Keratinocyte (primary cell): ENCODE data around the gene SDK1. TPM values are rescaled to one million over a fixed set of nuclear protein-coding genes. Genes with fewer than 3 reads are reported as not detected.

Experiments
- DNase-seq: peaks from one replicate; pipeline ENCODE4 v3.0.0-alpha.2; 2011; ENCODE audit warnings: low read depth, missing footprints, low spot score
- FAIRE-seq: peaks from 2 replicates; lab custom pipeline; 2011; peaks lifted over from hg19 to GRCh38; lab: Jason Lieb, UNC
- H2AFZ ChIP-seq: 2 replicates; pipeline ENCODE4 v1.6.0; 2012; ENCODE audit warnings: low read length, control low read depth, inconsistent platforms; ENCODE audit not compliant: control insufficient read depth
- H3K27ac ChIP-seq: 2 replicates; pipeline ENCODE4 v1.5.1; 2011; ENCODE audit warnings: low read length; ENCODE audit not compliant: control insufficient read depth, insufficient read depth
- H3K27me3 ChIP-seq: 3 replicates; pipeline ENCODE4 v1.6.0; 2011; ENCODE audit warnings: low read length; ENCODE audit not compliant: control insufficient read depth, insufficient read depth; ENCODE audit errors: extremely low read depth
- H3K36me3 ChIP-seq, 2 experiments: 2 replicates in 1 of 2; 3 replicates in 1 of 2; pipeline ENCODE4 v1.5.1; 2011; ENCODE audit warnings: low read length in 2 of 2, mild to moderate bottlenecking in 1 of 2; ENCODE audit not compliant: control insufficient read depth in 2 of 2, insufficient read depth in 2 of 2; ENCODE audit errors: extremely low read depth in 1 of 2
- H3K4me1 ChIP-seq: 3 replicates; pipeline ENCODE4 v1.5.1; 2011; ENCODE audit warnings: low read length; ENCODE audit not compliant: control insufficient read depth, insufficient read depth; ENCODE audit errors: extremely low read depth
- H3K4me2 ChIP-seq: 3 replicates; pipeline ENCODE4 v1.6.0; 2011; ENCODE audit warnings: low read depth, low read length; ENCODE audit not compliant: control insufficient read depth, insufficient read depth; ENCODE audit errors: extremely low read depth
- H3K4me3 ChIP-seq, 3 experiments: fragments of 200-600 bp in 1 of 3; sonication (generic) in 1 of 3; 2 replicates in 2 of 3; 3 replicates in 1 of 3; pipeline ENCODE4 v1.5.1; 2011 to 2016; ENCODE audit warnings: low read length in 3 of 3, mild to moderate bottlenecking in 3 of 3, control low read depth in 2 of 3, inconsistent platforms in 1 of 3, low read depth in 1 of 3, mixed read lengths in 1 of 3, mixed run types in 1 of 3, moderate library complexity in 1 of 3; ENCODE audit not compliant: control insufficient read depth in 2 of 3, insufficient read depth in 2 of 3; ENCODE audit errors: extremely low read depth in 1 of 3
- H3K79me2 ChIP-seq: 2 replicates; pipeline ENCODE4 v1.6.0; 2012; ENCODE audit warnings: low read length; ENCODE audit not compliant: control insufficient read depth, insufficient read depth
- H3K9ac ChIP-seq: 3 replicates; pipeline ENCODE4 v1.6.0; 2011; ENCODE audit warnings: low read length; ENCODE audit not compliant: control insufficient read depth, insufficient read depth; ENCODE audit errors: extremely low read depth
- H3K9me1 ChIP-seq: 3 replicates; pipeline ENCODE4 v1.6.0; 2011; ENCODE audit warnings: low read length; ENCODE audit not compliant: control insufficient read depth, insufficient read depth; ENCODE audit errors: extremely low read depth
- H3K9me3 ChIP-seq: 2 replicates; pipeline ENCODE4 v1.5.1; 2012; ENCODE audit warnings: low read depth, low read length; ENCODE audit not compliant: control insufficient read depth
- H4K20me1 ChIP-seq: 3 replicates; pipeline ENCODE4 v1.6.0; 2011; ENCODE audit warnings: low read length; ENCODE audit not compliant: control insufficient read depth, insufficient read depth; ENCODE audit errors: extremely low read depth
- EZH2 ChIP-seq: IDR thresholded peaks from one replicate; pipeline ENCODE4 v1.6.1; 2012; ENCODE audit warnings: inconsistent platforms, mild to moderate bottlenecking, low read length, moderate library complexity
- dilution Hi-C: fragments of 300-500 bp; cut with MboI; formaldehyde crosslinking; loops from one replicate; pipeline ENCODE4 v1.7.0; 2020; ENCODE audit warnings: low sequenced_read_pairs; ENCODE audit not compliant: extremely low pct_ligation_motif_present
- polyA plus RNA-seq, 5 experiments: library from polyadenylated mRNA; depleted of rRNA in 3 of 5; stranded (reverse) in 3 of 5; stranded (forward) in 1 of 5; unstranded in 1 of 5; fragments of >200 nt; gene quantifications; 1 replicate in 1 of 5; 2 replicates in 3 of 5; 3 replicates in 1 of 5; pipeline versions ENCODE4 v1.2.1 to v1.2.3, GENCODE V29; 2011 to 2012; ENCODE audit warnings: missing spikeins in 2 of 5, low read depth in 1 of 5, low replicate concordance in 1 of 5
- TF ChIP-seq, protein P1 (sequence below), 3 experiments: IDR thresholded peaks in 1 of 3; conservative IDR thresholded peaks in 1 of 3; optimal IDR thresholded peaks in 1 of 3; 2 replicates in 2 of 3; 3 replicates in 1 of 3; pipeline versions ENCODE3 to v1.5.1; 2011; ENCODE audit warnings: low read length in 3 of 3, mild to moderate bottlenecking in 3 of 3, moderate library complexity in 2 of 3, control low read depth in 1 of 3, inconsistent platforms in 1 of 3; ENCODE audit not compliant: insufficient read depth in 2 of 3; ENCODE audit errors: extremely low read depth in 1 of 3

The SDK1 gene
- polyA plus RNA-seq, 1 donor (not counting 4 experiments of a cell fraction or from before 2014, with no cell fraction given): 0.66 TPM

DNA sequence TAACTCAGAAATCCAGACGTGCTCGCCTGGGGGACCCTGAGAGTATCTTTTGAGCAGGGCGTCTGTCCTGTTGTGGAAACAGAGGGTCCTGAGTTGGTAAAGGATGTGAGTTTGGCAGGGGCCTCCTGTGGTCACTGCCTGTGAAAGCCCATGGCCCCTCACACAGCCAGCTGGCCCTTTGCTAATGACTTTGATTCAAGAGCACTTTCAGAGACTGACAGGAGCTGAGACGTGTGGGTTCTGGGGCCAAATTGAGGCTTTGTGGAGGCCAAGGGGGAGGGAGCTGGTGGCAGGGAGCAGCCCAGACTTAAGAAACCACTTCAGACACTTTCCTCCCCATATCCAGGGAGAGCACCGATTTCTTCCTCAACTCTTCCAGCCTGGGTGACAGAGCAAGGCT is 921.6 kb downstream of the SDK1 start:
- Histone ChIP-seq H3K4me2 (no peak overlapping the region), H3K36me3 (peaks cover 0 to 1% of the 10 kb centered on the region in 2 experiments), H3K79me2 (no peaks in the 10 kb centered on the region), H3K4me3 (no peak overlapping the region), H3K4me1 (no peaks in the 10 kb centered on the region), H3K27me3 (no peaks in the 10 kb centered on the region), H4K20me1 (no peaks in the 10 kb centered on the region), H2AFZ (no peak overlapping the region), H3K27ac (no peak overlapping the region), H3K9me3 (no peaks in the 10 kb centered on the region), H3K9me1 (no peaks in the 10 kb centered on the region), H3K9ac (no peak overlapping the region)
- TF ChIP-seq EZH2: no peak
- TF ChIP-seq, protein P1, sequence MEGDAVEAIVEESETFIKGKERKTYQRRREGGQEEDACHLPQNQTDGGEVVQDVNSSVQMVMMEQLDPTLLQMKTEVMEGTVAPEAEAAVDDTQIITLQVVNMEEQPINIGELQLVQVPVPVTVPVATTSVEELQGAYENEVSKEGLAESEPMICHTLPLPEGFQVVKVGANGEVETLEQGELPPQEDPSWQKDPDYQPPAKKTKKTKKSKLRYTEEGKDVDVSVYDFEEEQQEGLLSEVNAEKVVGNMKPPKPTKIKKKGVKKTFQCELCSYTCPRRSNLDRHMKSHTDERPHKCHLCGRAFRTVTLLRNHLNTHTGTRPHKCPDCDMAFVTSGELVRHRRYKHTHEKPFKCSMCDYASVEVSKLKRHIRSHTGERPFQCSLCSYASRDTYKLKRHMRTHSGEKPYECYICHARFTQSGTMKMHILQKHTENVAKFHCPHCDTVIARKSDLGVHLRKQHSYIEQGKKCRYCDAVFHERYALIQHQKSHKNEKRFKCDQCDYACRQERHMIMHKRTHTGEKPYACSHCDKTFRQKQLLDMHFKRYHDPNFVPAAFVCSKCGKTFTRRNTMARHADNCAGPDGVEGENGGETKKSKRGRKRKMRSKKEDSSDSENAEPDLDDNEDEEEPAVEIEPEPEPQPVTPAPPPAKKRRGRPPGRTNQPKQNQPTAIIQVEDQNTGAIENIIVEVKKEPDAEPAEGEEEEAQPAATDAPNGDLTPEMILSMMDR (optimal IDR thresholded peaks at IDR 0.05 in 1 of 3, IDR thresholded peaks at IDR 0.05 in 1 of 3, conservative IDR thresholded peaks at IDR 0.05 in 1 of 3; ENCODE audit: extremely low read depth in 1 of 3, insufficient read depth in 2 of 3, low read length in 3 of 3): no peak
- dilution Hi-C loops: no loop called here
- FAIRE-seq (no peak), DNase-seq (no peak)

DNA sequence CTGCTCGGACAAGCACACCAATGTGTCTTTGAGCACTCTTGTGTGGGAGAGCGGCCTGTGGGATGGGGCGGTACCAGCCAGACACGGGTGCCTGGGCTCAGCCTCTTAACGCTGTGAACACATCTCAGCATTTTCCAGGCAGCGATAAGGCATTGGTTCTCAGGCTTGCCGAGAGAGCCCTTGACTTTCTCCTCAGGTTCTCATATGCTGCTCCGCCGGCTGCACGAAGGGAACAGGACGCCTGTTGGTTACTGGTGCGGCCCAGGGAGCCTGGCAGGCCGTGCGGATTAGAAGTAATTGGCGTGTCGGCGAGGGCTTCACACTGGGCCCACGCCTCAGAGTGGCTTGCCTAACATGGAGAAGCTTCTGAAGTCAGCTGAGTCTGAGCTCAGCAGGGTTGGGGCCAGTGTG is 924.3 kb downstream of the SDK1 start:
- no peak for DNase-seq
- dilution Hi-C loops: no loop called here
- H3K9me3 ChIP-seq: no peaks in the 10 kb centered on the region

More for the DNA sequence above, 924.3 kb downstream of the SDK1 start:
- Histone ChIP-seq H3K9ac (no peak overlapping the region), H3K27me3 (no peaks in the 10 kb centered on the region), H3K4me3 (no peak overlapping the region), H3K79me2 (no peaks in the 10 kb centered on the region), H2AFZ (no peak overlapping the region), H3K4me1 (no peaks in the 10 kb centered on the region), H3K36me3 (no peaks in the 10 kb centered on the region), H3K9me1 (no peaks in the 10 kb centered on the region), H3K27ac (no peak overlapping the region), H3K4me2 (no peak overlapping the region), H4K20me1 (no peaks in the 10 kb centered on the region)
- FAIRE-seq: no peak
- TF ChIP-seq, protein P1 (optimal IDR thresholded peaks at IDR 0.05 in 1 of 3, IDR thresholded peaks at IDR 0.05 in 1 of 3, conservative IDR thresholded peaks at IDR 0.05 in 1 of 3; ENCODE audit: extremely low read depth in 1 of 3, insufficient read depth in 2 of 3, low read length in 3 of 3): no peak
- TF ChIP-seq EZH2: no peak
